Muscle layer of colon (tissue), 2 donors: ENCODE data around the gene ATP9B.
"Not testable (repeated sequence)": the region's sequence is repeated elsewhere in the genome, so short reads cannot be mapped to it uniquely, and the experiment has no call there.

Experiments
- H3K27ac ChIP-seq: one replicate; pipeline ENCODE4 v1.7.0; 2013; ENCODE audit warnings: low read depth, mild to moderate bottlenecking, low read length, moderate library complexity
- H3K27me3 ChIP-seq, 2 donors: one replicate each; pipeline ENCODE4 v1.7.0; 2013; ENCODE audit warnings: low read length in 2 of 2, mild to moderate bottlenecking in 2 of 2; ENCODE audit not compliant: insufficient read depth in 2 of 2, control insufficient read depth in 1 of 2
- H3K36me3 ChIP-seq: one replicate; pipeline ENCODE4 v1.7.0; 2013; ENCODE audit warnings: mild to moderate bottlenecking, low read length; ENCODE audit not compliant: insufficient read depth
- H3K4me1 ChIP-seq: one replicate; pipeline ENCODE4 v1.7.0; 2013; ENCODE audit warnings: mild to moderate bottlenecking, low read length; ENCODE audit not compliant: insufficient read depth
- H3K4me3 ChIP-seq, 2 donors: one replicate each; pipeline ENCODE4 v1.7.0; 2013; ENCODE audit warnings: low read length in 2 of 2, low read depth in 1 of 2, mild to moderate bottlenecking in 1 of 2, moderate library complexity in 1 of 2
- H3K9ac ChIP-seq: one replicate; pipeline ENCODE4 v1.7.0; 2013; ENCODE audit warnings: low read length
- H3K9me3 ChIP-seq: one replicate; pipeline ENCODE4 v1.7.0; 2013; ENCODE audit warnings: mild to moderate bottlenecking, low read length
- donor health status: abdominal sarcoma.
- donor health status: Adenocarcinoma of cecum.

ATP9B gene

GRCh38 chr18:79139206-79139605, 70.0 kb downstream of the ATP9B start:
- Histone ChIP-seq H3K9me3 (no peaks in the 10 kb centered on the region), H3K9ac (no peak overlapping the region), H3K27me3 (no peaks in the 10 kb centered on the region), H3K36me3 (peaks cover under 1% of the 10 kb centered on the region), H3K4me1 (no peaks in the 10 kb centered on the region), H3K27ac (no peak overlapping the region), H3K4me3 (no peak overlapping the region)

- Histone ChIP-seq H3K36me3 (no peaks in the 10 kb centered on the region), H3K4me3 (no peak overlapping the region), H3K9ac (no peak overlapping the region), H3K9me3 (no peaks in the 10 kb centered on the region), H3K27ac (no peak overlapping the region), H3K4me1 (no peaks in the 10 kb centered on the region), H3K27me3 (no peaks in the 10 kb centered on the region)
Measured at GRCh38 chr18:79147014-79147413, 77.8 kb downstream of the ATP9B start.

- Histone ChIP-seq H3K9ac (no peak overlapping the region), H3K9me3 (no peaks in the 10 kb centered on the region), H3K27ac (no peak overlapping the region), H3K4me3 (no peak overlapping the region), H3K36me3 (no peaks in the 10 kb centered on the region), H3K27me3 (no peaks in the 10 kb centered on the region), H3K4me1 (no peaks in the 10 kb centered on the region)
Measured at GRCh38 chr18:79151191-79151590, 82.0 kb downstream of the ATP9B start.

GRCh38 chr18:79156327-79156726, 87.1 kb downstream of the ATP9B start:
- Histone ChIP-seq H3K9ac (no peak overlapping the region), H3K36me3 (peaks cover 8% of the 10 kb centered on the region), H3K27ac (no peak overlapping the region), H3K27me3 (no peaks in the 10 kb centered on the region), H3K4me1 (no peaks in the 10 kb centered on the region), H3K9me3 (no peaks in the 10 kb centered on the region), H3K4me3 (no peak overlapping the region)

- H3K36me3 ChIP-seq, result peaks cover 19% of the 10 kb centered on the region
- no peaks in the 10 kb centered on the region for H3K4me1 ChIP-seq
- no peaks in the 10 kb centered on the region for H3K9me3 ChIP-seq
- no peak overlapping the region for H3K9ac ChIP-seq
- no peak overlapping the region for H3K4me3 ChIP-seq
- H3K27ac ChIP-seq, result no peak overlapping the region
- no peaks in the 10 kb centered on the region for H3K27me3 ChIP-seq
Measured at GRCh38 chr18:79164706-79165105, 95.5 kb downstream of the ATP9B start.

GRCh38 chr18:79166702-79167101, 97.5 kb downstream of the ATP9B start:
- H3K9ac ChIP-seq, result no peak overlapping the region
- no peak overlapping the region for H3K4me3 ChIP-seq
- H3K27ac ChIP-seq, result no peak overlapping the region
- peaks cover 17% of the 10 kb centered on the region for H3K36me3 ChIP-seq
- H3K9me3 ChIP-seq, result no peaks in the 10 kb centered on the region
- no peaks in the 10 kb centered on the region for H3K27me3 ChIP-seq
- no peaks in the 10 kb centered on the region for H3K4me1 ChIP-seq

- no peaks in the 10 kb centered on the region for H3K9me3 ChIP-seq
- no peaks in the 10 kb centered on the region for H3K27me3 ChIP-seq
- H3K27ac ChIP-seq, result no peak overlapping the region
- no peak overlapping the region for H3K4me3 ChIP-seq
- H3K4me1 ChIP-seq, result no peaks in the 10 kb centered on the region
- H3K9ac ChIP-seq, result no peak overlapping the region
- peaks cover 17% of the 10 kb centered on the region for H3K36me3 ChIP-seq
Measured at GRCh38 chr18:79167526-79168190, 98.5 kb downstream of the ATP9B start.

GRCh38 chr18:79169958-79170555, 100.9 kb downstream of the ATP9B start:
- Histone ChIP-seq H3K27ac (no peak overlapping the region), H3K36me3 (peaks cover 17% of the 10 kb centered on the region), H3K4me3 (no peak overlapping the region), H3K9ac (no peak overlapping the region), H3K4me1 (no peaks in the 10 kb centered on the region), H3K27me3 (no peaks in the 10 kb centered on the region), H3K9me3 (no peaks in the 10 kb centered on the region)

GRCh38 chr18:79172331-79172730, 103.1 kb downstream of the ATP9B start:
- not testable (repeated sequence) for H3K27me3 ChIP-seq, H3K9me3 ChIP-seq, H3K36me3 ChIP-seq, H3K4me1 ChIP-seq, H3K4me3 ChIP-seq, H3K9ac ChIP-seq, H3K27ac ChIP-seq

GRCh38 chr18:79173742-79174141, 104.5 kb downstream of the ATP9B start:
- Histone ChIP-seq H3K27ac (no peak overlapping the region), H3K9me3 (no peaks in the 10 kb centered on the region), H3K27me3 (no peaks in the 10 kb centered on the region), H3K4me1 (no peaks in the 10 kb centered on the region), H3K36me3 (no peaks in the 10 kb centered on the region), H3K4me3 (no peak overlapping the region), H3K9ac (no peak overlapping the region)

- Histone ChIP-seq H3K4me1 (no peaks in the 10 kb centered on the region), H3K9me3 (no peaks in the 10 kb centered on the region), H3K27ac (no peak overlapping the region), H3K4me3 (no peak overlapping the region), H3K27me3 (no peaks in the 10 kb centered on the region), H3K36me3 (peaks cover 3% of the 10 kb centered on the region), H3K9ac (no peak overlapping the region)
Measured at GRCh38 chr18:79178113-79178531, 108.9 kb downstream of the ATP9B start.
